GM13977 (cell line): ENCODE results near the gene PAQR7.

Source experiments
- DNase-seq: peaks from one replicate; pipeline ENCODE4 v3.0.0; 2012; ENCODE audit warnings: low spot score
- in situ Hi-C: fragments of 300-500 bp; cut with MboI; formaldehyde crosslinking; loops from one replicate; pipeline ENCODE4 v1.12.0; 2022; ENCODE audit warnings: low sequenced_read_pairs, low pct_unique_long_range_greater_than_20kb, mixed read lengths, inconsistent platforms; ENCODE audit not compliant: unreplicated experiment
- TF ChIP-seq, protein P1 (sequence below): IDR thresholded peaks from 2 replicates; pipeline ENCODE4 v1.5.1; 2012; ENCODE audit warnings: mild to moderate bottlenecking, control low read depth; ENCODE audit not compliant: insufficient read depth; ENCODE audit errors: extremely low read depth, missing control alignments

The PAQR7 gene

DNA sequence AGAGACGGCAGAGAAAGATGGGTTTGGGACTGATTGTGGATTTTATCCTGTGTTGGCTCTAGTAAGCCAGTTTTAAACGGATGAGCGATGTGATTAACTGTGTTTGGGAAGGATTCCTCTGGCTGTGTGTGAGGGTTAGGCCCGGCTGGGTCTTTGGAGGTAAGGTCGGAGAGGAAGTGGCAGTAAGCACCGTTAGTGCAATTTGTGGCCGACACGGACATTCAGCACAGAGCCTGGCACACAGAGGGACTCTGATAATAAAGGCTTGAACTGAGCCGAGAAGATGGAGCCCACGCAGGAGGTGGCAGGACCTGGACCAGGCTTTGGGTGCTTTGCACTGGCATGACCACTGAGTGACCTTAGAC is 54.4 kb downstream of the PAQR7 start:
- DNase-seq: no peak
- in situ Hi-C loops: no loop called here
- TF ChIP-seq, protein P1, sequence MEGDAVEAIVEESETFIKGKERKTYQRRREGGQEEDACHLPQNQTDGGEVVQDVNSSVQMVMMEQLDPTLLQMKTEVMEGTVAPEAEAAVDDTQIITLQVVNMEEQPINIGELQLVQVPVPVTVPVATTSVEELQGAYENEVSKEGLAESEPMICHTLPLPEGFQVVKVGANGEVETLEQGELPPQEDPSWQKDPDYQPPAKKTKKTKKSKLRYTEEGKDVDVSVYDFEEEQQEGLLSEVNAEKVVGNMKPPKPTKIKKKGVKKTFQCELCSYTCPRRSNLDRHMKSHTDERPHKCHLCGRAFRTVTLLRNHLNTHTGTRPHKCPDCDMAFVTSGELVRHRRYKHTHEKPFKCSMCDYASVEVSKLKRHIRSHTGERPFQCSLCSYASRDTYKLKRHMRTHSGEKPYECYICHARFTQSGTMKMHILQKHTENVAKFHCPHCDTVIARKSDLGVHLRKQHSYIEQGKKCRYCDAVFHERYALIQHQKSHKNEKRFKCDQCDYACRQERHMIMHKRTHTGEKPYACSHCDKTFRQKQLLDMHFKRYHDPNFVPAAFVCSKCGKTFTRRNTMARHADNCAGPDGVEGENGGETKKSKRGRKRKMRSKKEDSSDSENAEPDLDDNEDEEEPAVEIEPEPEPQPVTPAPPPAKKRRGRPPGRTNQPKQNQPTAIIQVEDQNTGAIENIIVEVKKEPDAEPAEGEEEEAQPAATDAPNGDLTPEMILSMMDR: no peak

DNA sequence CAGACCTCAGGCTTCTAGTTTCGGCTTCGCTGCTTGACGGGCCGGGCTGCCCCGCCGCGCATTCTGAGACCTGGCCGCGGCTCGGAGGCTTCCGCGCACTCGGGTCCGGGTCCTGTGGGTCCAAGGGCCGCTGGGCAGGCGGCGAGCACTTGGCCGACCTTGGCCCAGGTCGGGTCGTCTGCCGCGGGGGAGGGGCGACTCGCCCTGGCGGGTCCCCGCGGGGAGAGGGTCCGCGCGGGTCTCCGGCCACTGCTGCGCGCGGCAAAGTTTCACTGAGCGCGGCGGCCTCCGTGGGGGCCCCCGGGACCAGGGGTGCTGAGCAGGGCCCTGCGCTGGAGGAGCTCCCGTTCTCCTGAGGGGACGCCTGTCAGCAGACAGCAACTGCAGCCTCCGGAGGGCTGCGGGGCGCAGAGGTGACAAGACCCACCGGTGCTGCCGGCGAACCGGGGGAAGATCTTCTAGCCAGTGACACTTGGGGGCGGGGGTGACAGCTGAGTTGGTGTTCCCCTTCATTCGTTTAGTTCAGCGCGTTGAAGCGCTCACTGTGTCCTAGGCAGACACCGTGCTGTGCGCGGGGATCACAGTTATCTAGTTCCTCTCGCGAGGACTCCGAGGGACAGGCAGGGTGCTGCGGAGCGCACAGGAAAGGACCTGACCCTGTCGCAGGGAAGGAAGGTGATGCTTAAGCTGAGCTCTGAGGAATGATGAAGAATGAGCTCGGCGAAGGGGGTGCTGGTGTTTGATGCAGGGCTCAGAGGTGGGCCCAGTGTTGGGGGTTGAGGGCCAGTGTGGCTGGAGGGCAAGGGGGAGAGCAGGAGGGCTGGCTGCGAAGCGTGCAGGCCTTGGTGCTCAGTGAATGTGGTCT is 55.0 kb downstream of the PAQR7 start:
- TF ChIP-seq, protein P1: no peak
- in situ Hi-C loops: no loop called here
- DNase-seq: peak; percentile 88

DNA sequence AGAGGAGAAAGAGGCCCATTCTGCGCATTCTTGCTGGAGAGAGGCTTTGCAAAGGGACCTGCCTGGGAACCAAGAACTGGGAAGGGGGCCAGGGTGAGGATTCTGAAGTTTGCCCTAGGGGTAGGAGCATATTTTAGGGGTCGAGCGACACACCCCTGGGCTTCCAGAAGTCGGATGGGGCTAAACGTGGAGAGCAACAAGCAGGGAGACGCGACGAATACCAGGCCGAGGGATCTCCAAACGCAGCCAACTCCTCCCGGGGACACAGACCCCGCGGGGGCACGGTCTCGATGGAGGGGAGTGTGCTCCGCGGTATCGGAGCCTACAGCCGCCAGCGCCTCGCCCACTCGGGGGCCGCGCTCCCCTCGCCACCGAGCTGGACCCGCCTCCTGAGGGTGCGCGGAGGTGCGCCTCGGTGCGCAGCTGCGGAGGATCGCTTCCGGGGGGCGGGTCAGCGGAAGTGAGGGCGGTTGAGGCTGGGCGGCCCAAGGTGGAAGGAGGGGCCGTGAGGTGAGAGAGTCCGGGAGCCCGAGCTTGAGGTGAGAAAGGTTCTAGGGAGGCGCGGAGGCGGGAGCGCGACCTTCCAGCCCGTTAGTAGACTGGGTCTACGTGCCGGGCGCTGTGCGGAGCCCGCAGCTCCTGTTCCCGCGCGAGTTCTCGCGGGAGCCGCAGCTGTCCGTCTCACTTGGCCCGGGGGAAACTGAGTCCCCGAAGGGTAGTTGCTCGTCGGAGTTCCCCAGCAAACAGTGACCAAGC is 55.8 kb downstream of the PAQR7 start, which contains the start of gene MTFR1L:
Gene MTFR1L, plus strand, starts transcription at position 464 of the 756 bp plus-strand sequence. CDS start 3,151 bp downstream, outside the sequence.
- TF ChIP-seq, protein P1: no peak
- DNase-seq: peak; percentile 98
- in situ Hi-C loops: no loop called here

DNA sequence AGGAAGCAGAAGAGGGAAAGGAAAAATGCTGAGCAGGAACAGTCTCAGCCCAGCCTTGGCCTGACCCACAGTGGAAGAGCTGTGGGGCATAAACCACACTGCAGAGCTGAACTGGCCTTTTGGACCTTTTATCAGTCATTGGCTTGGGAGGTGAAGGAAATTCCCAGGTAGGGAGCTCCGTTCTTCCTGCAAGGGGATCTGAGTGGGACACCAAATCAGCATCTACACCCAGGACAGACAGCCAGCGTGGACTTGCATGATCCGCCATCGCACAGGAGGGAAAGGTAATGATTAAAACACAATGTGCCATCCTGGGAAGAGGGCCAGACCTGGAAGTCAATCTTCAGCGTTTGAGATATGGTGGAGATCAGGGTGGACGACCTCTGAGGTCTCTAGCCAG is 56.9 kb downstream of the PAQR7 start:
- in situ Hi-C loops: no loop called here
- TF ChIP-seq, protein P1: no peak
- no peak for DNase-seq

DNA sequence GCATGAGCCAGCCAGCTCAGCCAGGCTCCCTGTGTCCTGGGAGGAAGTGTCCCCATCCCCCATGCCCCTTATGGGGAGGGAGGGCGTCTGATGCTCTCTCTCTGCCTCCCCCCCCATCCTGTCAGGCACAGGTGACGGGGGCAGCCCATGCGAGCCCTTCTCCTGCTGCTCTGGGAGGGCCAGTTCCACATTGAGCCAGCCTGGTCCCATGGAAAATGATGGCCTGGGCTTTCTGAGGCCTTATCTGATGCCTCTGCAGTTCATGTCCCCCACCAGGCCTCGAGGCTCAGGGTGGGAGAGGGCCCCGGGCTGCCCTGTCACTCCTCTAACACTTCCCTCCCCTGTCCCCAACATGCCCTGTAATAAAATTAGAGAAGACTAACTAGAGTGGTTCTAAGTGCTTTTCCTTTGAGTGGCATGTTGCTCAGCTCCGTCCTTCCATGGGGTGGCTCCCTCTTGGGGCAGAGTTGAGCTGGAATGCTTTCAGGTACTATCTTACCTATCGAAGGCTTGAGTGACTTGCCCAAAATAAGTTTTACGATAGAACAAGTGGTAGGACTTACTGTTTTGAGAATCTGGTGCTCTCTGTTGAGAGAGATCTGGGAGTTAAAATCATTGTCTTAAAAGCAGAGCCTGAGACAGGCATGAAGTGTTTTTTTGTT is 57.5 kb downstream of the PAQR7 start:
- in situ Hi-C loops: no loop called here
- no peak for DNase-seq
- TF ChIP-seq, protein P1: no peak

DNA sequence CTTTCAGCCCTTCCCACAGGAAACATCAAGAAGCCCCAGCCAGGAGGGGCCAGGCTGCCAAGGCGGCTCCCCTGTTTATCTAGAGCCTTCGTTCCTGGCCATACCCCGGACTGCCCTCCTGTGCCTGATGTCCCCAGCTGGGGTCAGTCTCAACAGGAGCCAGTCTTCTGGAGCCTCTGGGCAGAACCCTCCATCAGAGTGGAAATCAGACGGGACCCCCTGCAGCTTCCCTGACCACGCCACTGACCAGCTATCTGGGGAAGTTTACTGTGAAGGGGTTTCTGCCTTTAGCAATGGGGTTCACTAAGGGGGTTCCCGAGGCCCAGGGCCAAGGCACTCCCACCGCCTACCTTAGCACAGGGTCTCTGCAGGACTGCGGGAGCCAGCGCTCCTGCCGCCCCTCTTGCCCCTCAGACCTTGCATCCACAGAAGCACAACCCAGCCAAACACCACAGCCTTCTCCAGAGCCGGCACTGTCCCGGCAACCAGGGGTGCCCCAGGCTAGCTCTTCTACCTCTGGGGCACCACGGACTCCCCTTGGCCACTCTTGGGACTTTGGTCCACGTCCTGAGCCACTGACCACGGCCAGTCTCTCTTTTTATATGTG is 59.3 kb downstream of the PAQR7 start:
- in situ Hi-C loops: no loop called here

More for the DNA sequence above, 59.3 kb downstream of the PAQR7 start:
- TF ChIP-seq, protein P1: no peak
- DNase-seq: no peak
